Thyroid gland (tissue), 4 donors: ENCODE results near the gene BCDIN3D.

Experiments used
- POLR2A ChIP-seq, 2 donors: fragments of 450-650 bp; IDR thresholded peaks; one replicate each; pipeline ENCODE4 v1.6.1; 2017; ENCODE audit warnings: antibody characterized with exemption in 2 of 2, mild to moderate bottlenecking in 2 of 2, moderate library complexity in 1 of 2
- TF ChIP-seq, protein P1 (sequence below), 6 experiments: fragments of 200-600 bp in 3 of 6; fragments of 450-650 bp in 3 of 6; sonication (generic) in 3 of 6; IDR thresholded peaks; one replicate each; pipeline ENCODE4 v1.5.1; 2016 to 2019; ENCODE audit warnings: antibody characterized with exemption in 6 of 6, mild to moderate bottlenecking in 2 of 6, inconsistent platforms in 1 of 6, moderate library complexity in 1 of 6

DNA sequence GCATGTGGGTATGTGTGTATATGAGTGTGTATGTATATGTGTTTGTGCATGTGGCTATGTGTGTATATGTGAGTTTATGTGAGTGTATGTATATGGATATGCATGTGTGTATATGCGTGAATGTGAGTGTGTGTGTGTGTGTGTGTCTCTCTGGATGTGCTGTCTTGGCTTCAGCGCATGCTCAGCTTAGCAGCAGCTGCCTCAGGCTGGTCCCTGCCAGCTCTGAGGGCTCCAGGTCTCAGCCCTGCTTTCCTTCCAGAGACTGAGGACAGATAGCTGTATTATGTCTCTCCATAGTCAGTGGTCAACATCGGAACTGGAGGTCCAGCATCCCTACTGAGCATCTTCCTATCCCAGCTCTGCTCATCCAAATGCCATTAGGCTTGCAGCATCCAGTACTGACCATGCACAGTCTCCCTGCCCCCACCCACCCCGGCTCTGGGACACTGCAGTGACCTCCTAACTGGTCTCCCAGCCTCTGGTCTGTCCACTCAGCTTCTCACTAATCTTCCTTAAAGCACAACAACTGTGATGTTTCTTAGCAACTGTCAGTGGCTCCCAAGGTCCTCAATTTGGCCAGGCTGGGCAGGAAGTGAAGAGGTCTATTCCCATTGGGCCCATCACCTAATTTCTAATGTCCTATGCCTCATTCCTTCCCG is 38.0 kb upstream of the BCDIN3D start:
- no peak for TF ChIP-seq POLR2A (IDR thresholded peaks at IDR 0.05)
- TF ChIP-seq, protein P1, sequence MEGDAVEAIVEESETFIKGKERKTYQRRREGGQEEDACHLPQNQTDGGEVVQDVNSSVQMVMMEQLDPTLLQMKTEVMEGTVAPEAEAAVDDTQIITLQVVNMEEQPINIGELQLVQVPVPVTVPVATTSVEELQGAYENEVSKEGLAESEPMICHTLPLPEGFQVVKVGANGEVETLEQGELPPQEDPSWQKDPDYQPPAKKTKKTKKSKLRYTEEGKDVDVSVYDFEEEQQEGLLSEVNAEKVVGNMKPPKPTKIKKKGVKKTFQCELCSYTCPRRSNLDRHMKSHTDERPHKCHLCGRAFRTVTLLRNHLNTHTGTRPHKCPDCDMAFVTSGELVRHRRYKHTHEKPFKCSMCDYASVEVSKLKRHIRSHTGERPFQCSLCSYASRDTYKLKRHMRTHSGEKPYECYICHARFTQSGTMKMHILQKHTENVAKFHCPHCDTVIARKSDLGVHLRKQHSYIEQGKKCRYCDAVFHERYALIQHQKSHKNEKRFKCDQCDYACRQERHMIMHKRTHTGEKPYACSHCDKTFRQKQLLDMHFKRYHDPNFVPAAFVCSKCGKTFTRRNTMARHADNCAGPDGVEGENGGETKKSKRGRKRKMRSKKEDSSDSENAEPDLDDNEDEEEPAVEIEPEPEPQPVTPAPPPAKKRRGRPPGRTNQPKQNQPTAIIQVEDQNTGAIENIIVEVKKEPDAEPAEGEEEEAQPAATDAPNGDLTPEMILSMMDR (IDR thresholded peaks at IDR 0.05) = no peak
